ENCODE results near the gene LRRC63. TPM values are rescaled to one million over a fixed set of nuclear protein-coding genes. Genes with fewer than 3 reads are reported as not detected.
A peak's percentile ranks its signal among the peaks of the same experiment; 100 is the strongest.

The LRRC63 gene
- total RNA-seq, 2 donors from 2014 or later, result 0.16 to 0.99 TPM

- Mint-ChIP-seq H3K9me3 (peaks cover 7 to 26% of the 10 kb centered on the region in 2 donors), H3K36me3 (peaks cover 44 to 61% of the 10 kb centered on the region in 2 donors), H3K27ac (no peak overlapping the region)
- DNase-seq (ENCODE audit: low spot score in 2 of 2), result no peak
- no peak for ATAC-seq
Measured at GRCh38 chr13:46311217-46311616, 99.5 kb downstream of the LRRC63 start.

GRCh38 chr13:46313024-46313423, 101.3 kb downstream of the LRRC63 start:
- DNase-seq (ENCODE audit: low spot score in 2 of 2), result no peak
- H3K27ac Mint-ChIP-seq, result no peak overlapping the region
- no peak for ATAC-seq
- peaks cover 7 to 26% of the 10 kb centered on the region in 2 donors for H3K9me3 Mint-ChIP-seq
- peaks cover 49 to 67% of the 10 kb centered on the region in 2 donors for H3K36me3 Mint-ChIP-seq

GRCh38 chr13:46313432-46314257, 101.9 kb downstream of the LRRC63 start:
- H3K9me3 Mint-ChIP-seq, result peaks cover 7 to 28% of the 10 kb centered on the region in 2 donors
- H3K36me3 Mint-ChIP-seq, result peaks cover 49 to 64% of the 10 kb centered on the region in 2 donors
- no peak for ATAC-seq
- peak overlapping the region; percentile 47 to 86 for H3K27ac Mint-ChIP-seq
- DNase-seq (ENCODE audit: low spot score in 2 of 2), result no peak

GRCh38 chr13:46314587-46314986, 102.9 kb downstream of the LRRC63 start:
- no peak overlapping the region for H3K27ac Mint-ChIP-seq
- H3K9me3 Mint-ChIP-seq, result peaks cover 7 to 28% of the 10 kb centered on the region in 2 donors
- DNase-seq (ENCODE audit: low spot score in 2 of 2) (no peak), ATAC-seq (no peak)
- peaks cover 49 to 67% of the 10 kb centered on the region in 2 donors for H3K36me3 Mint-ChIP-seq

- H3K27ac Mint-ChIP-seq, result peak overlapping the region in 1 of 2 donors; percentile 76
- no peak for ATAC-seq
Measured at GRCh38 chr13:46315036-46315435, 103.3 kb downstream of the LRRC63 start.

GRCh38 chr13:46315491-46316075, 103.9 kb downstream of the LRRC63 start:
- peaks cover 7 to 20% of the 10 kb centered on the region in 2 donors for H3K9me3 Mint-ChIP-seq
- peaks cover 41 to 59% of the 10 kb centered on the region in 2 donors for H3K36me3 Mint-ChIP-seq
- DNase-seq (ENCODE audit: low spot score in 2 of 2) (no peak), ATAC-seq (peak; percentile 85 to 86)
- H3K27ac Mint-ChIP-seq, result peak overlapping the region in 1 of 2 donors; percentile 76

More at GRCh38 chr13:46315036-46315435, 103.3 kb downstream of the LRRC63 start:
- Mint-ChIP-seq H3K9me3 (peaks cover 7 to 24% of the 10 kb centered on the region in 2 donors), H3K36me3 (peaks cover 46 to 64% of the 10 kb centered on the region in 2 donors)
- DNase-seq (ENCODE audit: low spot score in 2 of 2), result no peak

- ATAC-seq, result no peak
- Mint-ChIP-seq H3K36me3 (peaks cover 28 to 46% of the 10 kb centered on the region in 2 donors), H3K27ac (no peak overlapping the region), H3K9me3 (peaks cover 7 to 16% of the 10 kb centered on the region in 2 donors)
- no peak for DNase-seq (ENCODE audit: low spot score in 2 of 2)
Measured at GRCh38 chr13:46317120-46317519, 105.4 kb downstream of the LRRC63 start.

- Mint-ChIP-seq H3K36me3 (peaks cover 23 to 39% of the 10 kb centered on the region in 2 donors), H3K27ac (no peak overlapping the region), H3K9me3 (peaks cover 3 to 11% of the 10 kb centered on the region in 2 donors)
- no peak for ATAC-seq
- no peak for DNase-seq (ENCODE audit: low spot score in 2 of 2)
Measured at GRCh38 chr13:46318986-46319385, 107.3 kb downstream of the LRRC63 start.

GRCh38 chr13:46320406-46320805, 108.7 kb downstream of the LRRC63 start:
- Mint-ChIP-seq H3K36me3 (peaks cover 13 to 25% of the 10 kb centered on the region in 2 donors), H3K27ac (peak overlapping the region; percentile 90 to 95), H3K9me3 (peaks cover 0 to 6% of the 10 kb centered on the region in 2 donors)
- ATAC-seq (peak; percentile 35 to 37), DNase-seq (ENCODE audit: low spot score in 2 of 2) (no peak)

- H3K27ac Mint-ChIP-seq, result peak overlapping the region; percentile 90 to 95
- ATAC-seq (peak; percentile 39 to 55), DNase-seq (ENCODE audit: low spot score in 2 of 2) (no peak)
- peaks cover 9 to 21% of the 10 kb centered on the region in 2 donors for H3K36me3 Mint-ChIP-seq
- H3K9me3 Mint-ChIP-seq, result peaks cover 0 to 6% of the 10 kb centered on the region in 2 donors
Measured at GRCh38 chr13:46320821-46321220, 109.1 kb downstream of the LRRC63 start.

- H3K27ac Mint-ChIP-seq, result peak overlapping the region; percentile 90 to 95
- DNase-seq (ENCODE audit: low spot score in 2 of 2) (peak in 1 of 2 donors; percentile 72), ATAC-seq (peak; percentile 81 to 83)
- H3K9me3 Mint-ChIP-seq, result peaks cover 0 to 6% of the 10 kb centered on the region in 2 donors
- H3K36me3 Mint-ChIP-seq, result peaks cover 1 to 13% of the 10 kb centered on the region in 2 donors
Measured at GRCh38 chr13:46321494-46322225, 109.9 kb downstream of the LRRC63 start.

- no peaks in the 10 kb centered on the region for H3K9me3 Mint-ChIP-seq
- DNase-seq (ENCODE audit: low spot score in 2 of 2), result no peak
- no peak overlapping the region for H3K27ac Mint-ChIP-seq
- no peaks in the 10 kb centered on the region for H3K36me3 Mint-ChIP-seq
- ATAC-seq, result no peak
Measured at GRCh38 chr13:46324976-46325375, 113.2 kb downstream of the LRRC63 start.

Other genes starting within 250 kb of the LRRC63 start
- gene ZC3H13, start 159.2 kb upstream of the LRRC63 start, total RNA-seq, result 10 to 100 TPM; 36.9 to 47.9 TPM
- gene CPB2, start 106.9 kb upstream of the LRRC63 start, total RNA-seq, result not detected
- 1,000 to 10,000 TPM in 1 of 2 donors, 100 to 1,000 TPM in 1; 761 to 1,053 TPM for gene LCP1, start 29.8 kb upstream of the LRRC63 start, total RNA-seq
- 1 to 10 TPM; 1.2 to 3.9 TPM for gene RUBCNL, start 175.3 kb downstream of the LRRC63 start, total RNA-seq

All from activated naive CD4-positive, alpha-beta T cell treated with anti-CD3 and anti-CD28 coated beads, Interleukin-2, amount 50 U/mL, for 72 hours (primary cell).